GM18499 (cell line): ENCODE results near the gene TTYH2.

Experiments
- ATAC-seq: cut with Tn5 transposase; IDR thresholded peaks from one replicate; pipeline ENCODE4 v1.9.1; 2021; ENCODE audit warnings: moderate number of reproducible peaks; ENCODE audit not compliant: insufficient read depth, unreplicated experiment

TTYH2 gene

GRCh38 chr17:74231928-74232907, 18.8 kb downstream of the TTYH2 start:
- no peak for ATAC-seq

DNA sequence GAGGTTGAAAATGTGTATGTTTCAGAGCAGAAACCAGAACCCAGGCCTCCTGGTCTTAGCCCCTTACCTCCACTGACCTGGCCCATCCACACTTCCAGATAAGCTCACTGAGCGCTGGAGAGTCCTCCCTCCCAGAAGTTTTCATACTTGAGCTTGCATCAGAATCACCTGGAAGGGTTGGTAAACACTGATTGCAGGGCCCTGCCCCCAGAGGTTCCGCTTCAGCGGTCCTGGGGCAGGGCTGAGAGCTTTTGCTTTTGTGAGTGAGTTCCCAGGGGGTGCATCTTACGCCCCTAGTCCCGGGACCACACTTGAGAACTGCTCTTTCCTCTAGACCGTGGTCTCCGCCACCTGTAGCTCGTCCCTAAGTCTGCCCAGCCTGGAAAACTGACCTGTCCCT, 20.6 kb downstream of the TTYH2 start:
- no peak for ATAC-seq

DNA sequence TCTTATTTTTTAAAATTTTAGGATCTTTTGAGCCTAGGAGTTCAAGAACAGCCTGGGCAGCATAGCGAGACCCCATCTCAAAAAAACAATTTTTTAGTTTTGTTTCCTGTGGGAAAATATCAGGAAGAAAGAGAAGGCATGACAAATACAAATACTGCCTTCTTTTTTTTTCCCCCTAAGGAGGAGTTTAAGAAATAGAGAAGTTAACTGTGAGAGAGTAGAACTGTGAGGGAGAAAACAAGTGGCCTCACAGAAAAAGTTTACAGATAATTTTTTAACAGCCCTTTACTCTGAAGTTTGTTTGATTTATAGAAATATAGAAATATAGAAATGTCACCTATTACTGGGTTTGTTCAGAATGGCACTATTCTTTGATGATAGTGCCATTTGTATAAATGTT, 21.1 kb downstream of the TTYH2 start:
- no peak for ATAC-seq

DNA sequence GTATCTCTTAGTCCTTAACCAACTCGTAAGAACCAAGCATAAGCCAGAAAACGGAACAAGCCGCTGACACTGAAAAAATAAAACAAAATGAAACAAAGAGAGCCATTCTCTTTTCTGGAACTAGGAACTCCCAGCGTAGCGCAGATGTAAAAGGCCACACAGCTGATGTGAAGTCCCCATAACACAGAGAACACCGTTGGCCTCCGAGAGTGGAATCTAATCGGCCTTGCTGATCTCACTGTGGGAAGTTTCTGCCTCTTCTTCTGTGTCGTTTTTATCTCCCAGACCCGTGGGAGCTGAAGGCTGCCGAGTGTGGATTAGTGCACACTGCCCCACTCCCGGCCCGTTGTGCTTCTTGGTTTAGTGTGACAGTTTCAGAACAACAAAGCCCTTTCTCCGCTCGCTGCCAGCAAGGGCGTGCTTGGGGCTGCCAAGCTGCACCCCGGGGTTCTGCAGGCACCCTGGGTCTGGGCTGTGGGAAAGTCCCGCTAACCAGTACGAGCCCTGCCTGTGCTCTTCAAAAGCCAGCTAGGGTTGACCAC, 21.7 kb downstream of the TTYH2 start:
- no peak for ATAC-seq

DNA sequence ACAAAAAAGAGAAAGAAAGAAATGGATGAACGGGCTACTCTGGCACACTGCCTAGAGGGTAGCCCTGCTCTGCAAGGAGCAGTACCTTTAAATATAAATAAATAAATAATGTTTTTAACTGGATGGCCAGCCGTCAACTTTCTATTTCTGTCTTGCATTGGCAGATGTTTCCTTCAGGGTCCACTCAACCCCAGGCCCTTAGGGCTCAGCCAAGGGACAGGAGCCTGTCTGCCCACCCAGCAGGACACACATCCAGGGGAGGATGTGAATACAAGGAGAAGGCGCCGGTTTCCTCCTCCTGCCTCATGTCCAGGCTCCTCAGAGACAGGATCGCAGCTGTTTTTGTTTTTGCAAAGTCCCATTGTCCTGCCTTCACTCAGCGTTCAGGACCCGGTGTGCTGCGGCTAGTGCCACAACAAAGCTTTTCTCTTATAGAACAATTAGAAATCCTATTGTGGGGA, 22.6 kb downstream of the TTYH2 start:
- ATAC-seq, result no peak

DNA sequence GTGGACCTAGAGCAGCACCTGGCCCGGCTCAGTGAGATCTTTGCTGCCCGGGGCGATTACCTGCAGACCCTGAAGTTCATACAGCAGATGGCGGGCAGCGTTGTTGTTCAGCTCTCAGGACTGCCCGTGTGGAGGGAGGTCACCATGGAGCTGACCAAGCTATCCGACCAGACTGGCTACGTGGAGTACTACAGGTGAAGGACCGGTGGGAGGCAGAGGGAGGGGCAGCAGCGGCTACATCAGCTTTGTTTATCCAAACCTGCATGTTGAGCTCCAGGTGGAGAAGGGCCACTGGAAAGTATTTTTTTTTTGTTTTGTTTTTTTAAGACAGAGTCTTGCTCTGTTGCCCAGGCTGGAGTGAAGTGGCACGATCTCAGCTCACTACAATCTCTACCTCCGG, 23.9 kb downstream of the TTYH2 start:
- no peak for ATAC-seq

DNA sequence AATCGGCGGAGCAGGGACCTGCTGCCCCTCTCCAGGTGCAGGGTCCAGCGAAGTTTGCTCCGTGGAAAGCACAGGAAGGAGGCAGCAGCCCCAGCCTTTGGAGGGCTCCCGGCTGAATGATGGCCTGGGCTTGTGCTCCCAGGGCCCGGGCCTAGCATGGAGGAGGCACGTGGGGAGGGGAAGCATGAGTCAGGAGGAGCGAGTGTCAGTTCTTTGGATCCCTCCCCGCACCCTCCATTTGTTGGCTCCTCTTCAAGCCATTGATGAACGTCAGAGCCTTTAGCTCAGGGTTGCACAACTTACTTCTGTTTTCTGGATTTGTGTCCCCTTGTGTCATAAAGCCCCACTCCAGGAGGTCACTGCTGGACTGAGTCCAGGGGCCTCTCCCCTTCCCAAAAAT, 25.8 kb downstream of the TTYH2 start:
- no peak for ATAC-seq

GRCh38 chr17:74240618-74241205, 27.3 kb downstream of the TTYH2 start:
- ATAC-seq, result no peak

DNA sequence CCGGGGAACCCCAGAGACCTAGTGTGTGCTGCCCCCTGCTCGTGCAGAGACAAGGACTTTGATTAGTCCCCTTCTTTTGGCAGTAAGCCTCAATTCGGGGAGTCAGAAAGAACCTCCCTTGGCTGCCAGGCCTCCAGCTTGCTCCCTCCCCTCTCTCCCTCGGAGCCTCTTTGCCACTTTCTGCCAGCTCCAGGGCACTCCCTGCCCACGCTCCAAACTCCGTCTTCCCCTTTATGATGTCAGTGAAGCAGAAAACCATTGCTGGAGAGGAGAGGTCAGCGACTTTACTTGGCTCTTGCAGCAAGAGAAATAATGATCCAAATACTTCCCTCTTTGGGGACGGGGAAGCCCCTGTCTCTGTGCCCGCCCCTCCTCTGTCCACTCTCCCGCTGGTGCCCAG, 28.1 kb downstream of the TTYH2 start:
- no peak for ATAC-seq

- ATAC-seq, result no peak
Observed at GRCh38 chr17:74241847-74242246, 28.5 kb downstream of the TTYH2 start.

- ATAC-seq, result no peak
Observed at GRCh38 chr17:74243013-74243755, 29.8 kb downstream of the TTYH2 start.

GRCh38 chr17:74244128-74244527, 30.8 kb downstream of the TTYH2 start:
- no peak for ATAC-seq

- ATAC-seq, result no peak
Observed at GRCh38 chr17:74244548-74244947, 31.2 kb downstream of the TTYH2 start.

- no peak for ATAC-seq
Observed at GRCh38 chr17:74245145-74245831, 31.9 kb downstream of the TTYH2 start.

GRCh38 chr17:74245871-74246270, 32.5 kb downstream of the TTYH2 start:
- ATAC-seq, result no peak

DNA sequence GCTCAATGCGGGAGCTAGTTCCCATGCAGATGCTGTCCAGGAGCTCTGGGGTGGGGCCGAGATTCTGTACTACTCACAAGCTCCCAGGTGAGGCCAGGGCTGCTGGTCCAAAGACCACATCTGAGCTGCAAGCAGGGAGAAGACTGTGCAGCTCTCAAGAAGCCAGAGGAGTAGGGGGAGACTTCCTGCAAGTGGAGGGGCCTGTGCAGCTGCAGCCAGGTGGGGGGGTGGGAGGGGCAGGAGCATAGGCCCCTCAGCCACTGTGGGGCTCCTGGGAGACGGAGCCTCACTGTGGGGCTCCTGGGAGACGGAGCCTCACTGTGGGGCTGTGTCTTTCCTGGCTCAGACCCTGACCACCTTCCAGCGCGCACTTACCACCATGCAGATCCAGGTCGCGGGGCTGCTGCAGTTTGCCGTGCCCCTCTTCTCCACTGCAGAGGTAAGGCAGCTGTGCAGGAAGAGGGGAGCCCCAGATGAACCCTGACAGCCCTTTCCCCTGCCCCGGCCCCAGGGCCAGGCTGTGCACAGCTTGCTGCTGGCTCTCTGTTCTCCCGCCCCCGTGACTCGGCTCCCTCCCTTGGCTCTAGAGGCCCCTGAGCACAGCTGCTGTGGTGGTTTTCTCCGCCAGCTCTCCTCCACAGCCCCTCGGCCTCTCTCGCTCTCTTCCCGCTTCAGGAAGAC, 36.4 kb downstream of the TTYH2 start:
- no peak for ATAC-seq

- no peak for ATAC-seq
Observed at GRCh38 chr17:74250324-74250995, 37.1 kb downstream of the TTYH2 start.

- ATAC-seq, result no peak
Observed at GRCh38 chr17:74251051-74251450, 37.7 kb downstream of the TTYH2 start.

DNA sequence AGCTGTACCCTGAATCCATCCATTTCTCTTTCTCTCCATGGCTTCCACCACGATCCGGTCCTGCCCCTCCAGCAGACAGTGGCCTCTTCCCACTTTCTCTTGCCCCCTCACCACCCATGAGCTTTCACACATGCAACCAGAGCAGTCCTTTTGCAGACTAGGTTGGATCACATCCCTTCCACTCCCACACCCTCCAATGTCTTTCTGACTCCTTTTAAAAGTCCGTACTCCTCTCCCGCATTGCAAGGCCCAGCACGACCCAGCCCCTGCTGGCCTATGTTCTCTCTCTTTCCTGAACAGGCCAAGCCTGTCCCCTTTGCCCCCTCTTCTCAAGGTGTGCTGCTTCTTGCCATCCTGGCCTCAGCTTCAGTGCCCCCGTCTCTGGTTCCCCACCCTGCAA, 38.2 kb downstream of the TTYH2 start:
- ATAC-seq, result no peak
